ENCODE measurements around the gene PDGFD.

- TF ChIP-seq, protein P1, sequence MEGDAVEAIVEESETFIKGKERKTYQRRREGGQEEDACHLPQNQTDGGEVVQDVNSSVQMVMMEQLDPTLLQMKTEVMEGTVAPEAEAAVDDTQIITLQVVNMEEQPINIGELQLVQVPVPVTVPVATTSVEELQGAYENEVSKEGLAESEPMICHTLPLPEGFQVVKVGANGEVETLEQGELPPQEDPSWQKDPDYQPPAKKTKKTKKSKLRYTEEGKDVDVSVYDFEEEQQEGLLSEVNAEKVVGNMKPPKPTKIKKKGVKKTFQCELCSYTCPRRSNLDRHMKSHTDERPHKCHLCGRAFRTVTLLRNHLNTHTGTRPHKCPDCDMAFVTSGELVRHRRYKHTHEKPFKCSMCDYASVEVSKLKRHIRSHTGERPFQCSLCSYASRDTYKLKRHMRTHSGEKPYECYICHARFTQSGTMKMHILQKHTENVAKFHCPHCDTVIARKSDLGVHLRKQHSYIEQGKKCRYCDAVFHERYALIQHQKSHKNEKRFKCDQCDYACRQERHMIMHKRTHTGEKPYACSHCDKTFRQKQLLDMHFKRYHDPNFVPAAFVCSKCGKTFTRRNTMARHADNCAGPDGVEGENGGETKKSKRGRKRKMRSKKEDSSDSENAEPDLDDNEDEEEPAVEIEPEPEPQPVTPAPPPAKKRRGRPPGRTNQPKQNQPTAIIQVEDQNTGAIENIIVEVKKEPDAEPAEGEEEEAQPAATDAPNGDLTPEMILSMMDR (IDR thresholded peaks at IDR 0.05) = no peak
- no peak for TF ChIP-seq POLR2A (IDR thresholded peaks at IDR 0.05)
- TF ChIP-seq EP300 (IDR thresholded peaks at IDR 0.05) = no peak
- TF ChIP-seq POLR2AphosphoS5 (IDR thresholded peaks at IDR 0.05) = no peak
Observed at GRCh38 chr11:104092744-104093143, 71.2 kb downstream of the PDGFD start.
